ELF-1 (cell line): ENCODE results near the gene CAPN12.

Experiments used
- DNase-seq: peaks from one replicate; pipeline ENCODE4 v3.0.0-alpha.2; 2016; ENCODE audit warnings: low read depth, low spot score

The CAPN12 gene

GRCh38 chr19:38726761-38727301 is 17.4 kb downstream of the CAPN12 start:
- DNase-seq, result no peak

DNA sequence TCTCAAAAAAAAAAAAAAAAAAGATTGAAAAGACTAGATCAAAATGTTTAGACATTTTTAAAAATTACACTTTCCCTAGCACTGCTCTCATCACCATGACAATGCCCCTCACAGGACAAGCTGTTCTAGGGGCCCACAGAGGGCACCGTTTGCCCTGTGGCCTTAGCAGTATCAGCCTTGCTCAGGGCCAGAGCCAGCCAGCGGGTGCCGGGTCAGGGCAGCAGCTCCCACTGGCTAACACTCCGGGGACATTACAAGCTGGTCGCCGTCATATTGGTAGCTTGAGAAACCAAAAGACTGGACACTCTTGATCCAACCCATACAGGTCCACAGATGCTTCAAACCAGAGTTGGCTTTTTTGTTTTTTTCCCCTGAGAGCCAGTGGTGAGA is 18.0 kb downstream of the CAPN12 start:
- no peak for DNase-seq

GRCh38 chr19:38725469-38726283 is 18.6 kb downstream of the CAPN12 start:
- no peak for DNase-seq

- DNase-seq, result no peak
Measured at GRCh38 chr19:38723990-38724854, 20.1 kb downstream of the CAPN12 start.

GRCh38 chr19:38723606-38723965 is 20.7 kb downstream of the CAPN12 start:
- no peak for DNase-seq

DNA sequence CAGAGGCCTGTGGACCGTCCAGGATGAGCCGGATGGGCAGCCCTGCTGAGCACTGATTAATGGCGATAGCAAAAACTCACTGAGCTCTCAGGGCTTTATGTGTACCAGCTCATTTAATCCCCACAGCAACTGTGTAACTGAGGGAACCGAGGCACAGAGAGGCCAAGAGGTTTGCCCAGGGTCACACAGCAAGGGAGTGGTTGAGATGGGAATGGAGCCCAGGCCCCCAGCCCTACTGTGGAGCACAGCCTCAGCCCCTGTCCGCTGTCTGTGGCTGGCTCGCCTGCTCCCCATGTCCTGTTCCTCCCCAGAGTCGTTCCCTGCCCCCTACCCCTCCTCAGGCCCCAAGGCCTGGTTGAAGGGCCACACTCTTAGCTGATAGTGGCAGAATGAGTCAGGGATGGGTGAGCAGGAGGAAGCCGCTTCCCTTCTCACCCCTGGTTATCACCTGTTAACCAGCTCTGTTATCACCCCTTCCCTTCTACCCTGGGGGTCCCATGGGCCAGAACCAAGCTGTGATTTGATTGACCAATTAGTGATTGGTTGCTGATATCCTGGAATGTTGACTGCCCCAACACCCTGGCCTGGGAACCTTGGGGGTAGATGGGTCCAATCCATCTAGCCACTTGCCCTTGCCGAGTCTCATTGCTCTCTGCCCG is 21.2 kb downstream of the CAPN12 start:
- no peak for DNase-seq

DNA sequence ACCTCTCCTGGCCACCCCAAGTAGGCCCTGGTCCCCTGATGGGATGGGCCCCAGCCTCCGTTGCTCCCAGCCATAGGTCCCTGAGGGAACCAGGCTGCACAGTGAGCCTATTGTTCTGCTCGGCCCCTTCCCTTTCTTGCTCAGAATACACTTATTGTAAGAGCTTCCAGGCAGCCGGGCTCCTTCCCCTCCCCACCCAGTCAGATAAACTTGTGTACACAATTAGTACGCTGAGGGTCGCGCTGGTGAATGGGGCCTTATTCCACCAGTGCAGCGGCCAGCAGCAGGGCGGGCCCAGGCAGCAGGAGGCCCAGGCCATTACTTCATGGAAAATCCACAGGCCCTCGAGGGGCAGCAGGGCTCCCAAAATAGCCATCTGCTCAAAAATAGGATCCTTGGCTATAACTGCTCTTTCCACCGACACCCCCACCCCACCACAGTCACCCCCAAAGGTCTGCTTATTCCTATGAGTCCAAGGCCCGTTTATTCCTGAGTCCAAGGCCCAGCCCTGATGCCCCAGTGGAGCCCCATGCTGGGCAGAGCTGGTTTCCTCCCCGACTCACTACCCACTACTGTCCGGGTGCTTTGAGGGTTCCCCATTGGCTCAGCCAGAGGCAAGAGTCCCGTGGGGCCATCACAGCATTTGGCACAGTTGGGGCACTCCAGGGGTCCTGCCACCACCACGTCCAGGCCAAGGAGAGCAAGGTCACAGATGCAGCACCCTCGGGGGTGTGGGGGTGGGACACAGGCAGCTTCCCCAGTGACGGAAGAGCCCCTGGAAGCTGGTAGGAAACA is 22.1 kb downstream of the CAPN12 start:
- DNase-seq, result no peak

DNA sequence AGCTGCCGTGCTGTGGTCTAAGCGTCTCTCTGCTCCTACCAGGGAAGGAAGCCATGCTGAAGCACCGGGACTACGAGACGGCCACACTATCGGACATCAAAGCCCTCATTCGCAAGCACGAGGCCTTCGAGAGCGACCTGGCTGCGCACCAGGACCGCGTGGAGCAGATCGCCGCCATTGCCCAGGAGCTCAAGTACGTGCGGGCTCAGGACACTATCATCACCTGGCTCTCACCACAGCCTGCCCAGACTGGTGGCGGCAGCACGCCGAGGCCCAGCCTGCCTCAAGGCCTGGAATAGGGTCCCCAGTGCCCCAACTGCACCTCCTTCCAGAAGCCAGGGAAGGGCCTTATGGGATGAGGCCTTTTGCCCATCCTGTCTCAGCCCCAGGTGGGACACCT is 22.8 kb downstream of the CAPN12 start:
- no peak for DNase-seq

- no peak for DNase-seq
Measured at GRCh38 chr19:38720559-38721236, 23.6 kb downstream of the CAPN12 start.

- DNase-seq, result no peak
Measured at GRCh38 chr19:38719761-38720558, 24.3 kb downstream of the CAPN12 start.

DNA sequence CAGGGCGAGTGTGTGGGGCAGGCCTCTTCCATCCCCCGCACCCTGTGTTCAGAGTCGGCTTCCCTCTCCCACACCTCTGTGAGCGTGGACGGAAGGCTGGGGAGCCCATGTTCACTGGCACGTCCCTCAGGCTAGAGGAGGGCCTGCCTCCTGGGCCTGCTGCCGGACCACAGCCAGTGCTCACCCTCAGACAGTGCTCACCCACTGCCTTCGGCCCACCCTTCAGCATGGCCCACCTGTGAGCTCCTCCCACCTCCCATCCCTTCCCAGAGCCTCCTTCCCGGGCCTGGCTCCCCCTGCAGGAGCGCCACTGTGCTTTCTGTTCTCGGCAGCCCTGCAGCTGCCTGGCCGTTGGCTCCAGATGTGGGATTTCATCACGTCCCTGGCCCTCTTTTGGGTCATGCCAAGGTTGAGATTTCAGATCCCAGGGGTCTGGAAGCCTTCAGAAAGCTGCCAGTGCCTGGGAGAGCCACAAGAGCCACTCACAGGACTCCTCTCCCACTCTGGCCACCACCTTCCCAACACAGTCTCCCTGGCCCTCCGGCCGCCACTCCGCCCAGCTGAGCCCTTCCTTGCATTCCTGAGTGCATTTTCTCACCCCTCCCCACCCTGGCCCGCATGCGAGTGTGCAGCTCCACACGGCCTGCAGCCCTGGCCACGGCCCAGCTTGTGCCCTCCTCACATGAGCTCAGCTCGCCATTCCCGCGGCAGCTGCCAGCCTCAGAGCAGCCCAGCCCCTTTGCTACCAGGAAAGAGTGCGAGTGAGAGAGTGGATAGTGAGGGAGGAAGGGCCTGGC is 25.3 kb downstream of the CAPN12 start:
- peak; percentile 79 for DNase-seq

GRCh38 chr19:38717855-38718254 is 26.4 kb downstream of the CAPN12 start:
- no peak for DNase-seq

DNA sequence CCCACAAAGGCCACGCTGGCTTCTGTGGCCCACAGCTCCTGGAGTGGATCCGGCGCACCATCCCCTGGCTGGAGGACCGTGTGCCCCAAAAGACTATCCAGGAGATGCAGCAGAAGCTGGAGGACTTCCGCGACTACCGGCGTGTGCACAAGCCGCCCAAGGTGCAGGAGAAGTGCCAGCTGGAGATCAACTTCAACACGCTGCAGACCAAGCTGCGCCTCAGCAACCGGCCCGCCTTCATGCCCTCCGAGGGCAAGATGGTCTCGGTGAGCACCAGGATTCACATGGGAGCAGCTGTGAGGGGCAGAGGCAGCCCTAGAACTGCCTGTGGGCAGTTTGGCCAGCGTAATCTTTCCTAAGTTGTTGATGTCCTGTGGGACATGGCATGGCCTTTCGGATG is 27.2 kb downstream of the CAPN12 start:
- no peak for DNase-seq

- no peak for DNase-seq
Measured at GRCh38 chr19:38715555-38715954, 28.7 kb downstream of the CAPN12 start.

GRCh38 chr19:38714354-38714778 is 29.9 kb downstream of the CAPN12 start:
- DNase-seq, result no peak

DNA sequence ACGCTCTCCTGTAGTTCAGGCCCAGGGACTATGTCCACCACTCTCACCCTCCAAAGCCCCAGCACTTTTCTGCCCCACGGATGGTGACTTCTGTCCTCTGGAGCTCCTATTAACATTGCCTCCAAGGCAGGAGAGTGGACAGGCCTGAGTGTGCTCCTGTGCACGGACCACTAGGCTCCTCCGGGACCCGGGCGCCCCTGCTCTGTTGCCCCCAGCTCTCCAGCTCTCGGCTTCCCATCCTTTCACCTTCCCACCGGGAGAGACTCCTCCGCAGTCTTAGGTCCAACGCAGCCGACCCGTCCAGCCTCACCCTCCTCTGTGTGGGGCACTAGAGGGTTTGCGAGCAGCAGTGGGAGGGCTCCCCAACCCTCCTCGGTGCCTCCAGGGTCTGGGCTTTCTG is 30.4 kb downstream of the CAPN12 start:
- no peak for DNase-seq

DNA sequence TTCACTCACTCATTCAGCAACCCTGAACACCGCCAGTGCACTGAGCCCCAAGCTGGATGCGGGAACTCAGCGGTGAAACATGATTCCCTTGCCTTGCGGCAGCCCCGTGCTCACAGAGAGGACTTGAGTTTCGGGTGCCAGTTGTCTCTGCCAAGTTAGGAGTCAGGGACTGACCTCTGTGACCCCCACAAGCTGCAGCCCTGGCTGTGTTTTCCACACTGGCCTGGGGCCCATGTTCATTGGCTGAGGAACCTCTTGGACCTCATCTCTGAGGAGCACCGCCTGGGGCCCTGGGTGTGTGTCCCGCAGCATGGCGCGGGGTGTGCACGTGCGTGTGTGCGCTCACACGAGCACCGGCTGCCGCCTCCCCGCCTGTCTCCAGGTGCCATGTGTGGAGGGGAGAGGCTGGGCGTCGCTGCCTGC is 31.0 kb downstream of the CAPN12 start:
- no peak for DNase-seq

DNA sequence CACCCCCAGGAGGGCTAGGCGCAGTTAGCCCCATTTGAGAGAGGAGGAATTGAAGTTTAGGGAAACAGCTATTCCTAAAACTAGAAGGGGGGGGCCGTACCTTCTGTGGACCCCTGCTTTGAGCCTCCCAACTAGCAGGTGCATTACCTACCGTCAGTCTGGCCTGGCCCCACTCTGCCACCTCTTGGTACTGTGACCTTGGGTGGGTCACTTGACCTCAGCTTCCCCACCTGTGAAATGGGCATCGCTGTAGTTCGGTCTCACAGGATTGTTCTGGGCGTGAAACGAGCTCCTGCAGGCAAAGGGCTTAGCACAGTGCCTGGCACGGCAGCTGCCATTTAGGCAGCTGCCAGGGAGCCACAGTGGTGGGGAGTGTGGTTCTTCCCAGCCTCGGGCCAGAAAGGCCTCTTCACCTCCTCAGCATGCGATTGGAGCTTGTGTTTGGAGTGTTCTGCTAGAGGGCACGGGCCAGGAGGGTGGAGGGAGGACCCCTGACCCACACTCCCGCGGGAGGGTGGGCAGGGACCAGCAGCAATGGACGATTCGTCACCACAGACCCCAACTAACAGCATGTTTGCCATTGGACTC is 32.0 kb downstream of the CAPN12 start:
- DNase-seq, result no peak

DNA sequence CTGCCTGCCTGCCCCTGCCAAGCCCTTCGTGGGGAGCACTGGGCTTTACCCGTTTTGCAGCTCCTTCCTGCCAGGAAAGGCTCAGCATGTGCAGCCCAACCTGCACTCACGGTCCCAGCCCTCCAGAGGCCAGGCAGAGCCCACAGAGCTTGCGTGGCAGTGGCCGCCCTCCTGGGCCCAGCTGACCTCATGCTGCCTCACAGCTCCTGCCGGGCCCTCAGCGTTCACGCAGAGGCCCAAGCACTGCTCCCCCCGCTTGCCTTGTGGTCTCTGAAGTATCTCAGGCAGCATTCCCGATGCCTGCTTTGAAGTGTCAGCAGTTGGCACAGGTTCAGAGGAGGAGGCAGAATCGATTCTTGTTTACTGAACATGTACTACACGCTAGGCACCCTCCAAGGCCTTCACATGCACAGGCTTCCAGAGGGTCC is 32.5 kb downstream of the CAPN12 start:
- no peak for DNase-seq
